ENCODE results near the gene ZNHIT1. TPM values are rescaled to one million over a fixed set of nuclear protein-coding genes. Genes with fewer than 3 reads are reported as not detected.

The ZNHIT1 gene
- polyA plus RNA-seq (2011; rRNA removed): 29.5 and 33.2 TPM in 2 replicates
- polyA plus RNA-seq (2012; cell fraction: cytosol; rRNA removed): 52.6 and 59.5 TPM in 2 replicates
- 44.5 and 56.2 TPM in 2 replicates for polyA plus RNA-seq (2012; cell fraction: nucleus; rRNA removed)
- polyA plus RNA-seq (2017; fragmentation: RNase III; extraction: RNeasy Plus Mini Kit Qiagen cat#74134 plus additional on column Dnase treatment): 55.6 to 56.4 TPM (median 55.9 TPM) in 3 replicates
- 22.7 and 22.8 TPM in 2 replicates for polyA minus RNA-seq (2011; rRNA and poly(A)+ RNA removed)

DNA sequence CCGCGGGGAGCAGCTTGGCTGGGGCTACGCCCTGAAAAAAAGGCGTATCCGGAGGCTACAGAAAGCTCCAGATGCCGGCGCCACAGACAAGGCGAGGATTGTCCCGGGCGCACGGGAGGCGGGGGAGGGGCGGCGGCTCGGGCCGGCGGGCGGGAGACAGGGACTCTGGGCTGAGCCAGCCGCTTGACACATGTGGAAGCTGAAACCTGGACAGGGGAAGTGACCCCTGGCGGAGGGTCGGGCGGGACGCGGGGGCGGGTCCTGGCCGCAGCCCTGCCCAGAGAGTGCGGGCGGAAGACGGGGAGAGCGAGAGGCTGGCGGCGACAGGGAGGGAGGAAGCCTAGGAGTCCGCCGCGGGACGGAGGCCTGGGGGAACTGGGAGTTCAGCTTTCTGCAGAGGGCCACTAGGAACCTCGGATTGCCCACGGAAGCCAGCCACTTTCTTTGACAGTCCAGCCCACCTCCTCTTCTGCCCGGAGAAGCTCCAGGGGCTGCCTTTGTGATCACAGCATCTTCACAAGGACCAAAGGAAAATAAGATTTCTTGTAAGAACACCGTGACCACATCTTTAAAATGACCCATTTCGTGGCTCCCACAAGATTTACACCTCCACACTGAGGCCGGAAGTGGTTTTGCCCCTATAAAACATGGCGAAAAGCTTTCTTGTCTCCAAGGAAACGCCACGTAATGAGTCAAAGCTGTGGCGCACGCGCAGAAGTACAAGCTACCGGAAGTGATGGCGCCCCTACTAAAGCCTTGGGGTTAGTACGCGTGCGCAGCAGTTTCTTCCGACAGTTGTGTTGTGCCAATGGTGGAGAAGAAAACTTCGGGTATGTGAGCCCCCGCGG lies at the start of gene ZNHIT1, which contains the start of gene PLOD3:
Gene ZNHIT1 (plus strand): TSS at position 778 of the 848 bp plus-strand sequence. CDS start 31 bp downstream, at position 809.
Gene PLOD3 (minus strand): TSS at position 194 of the 848 bp plus-strand sequence. CDS start 307 bp downstream, outside the sequence.
- H3K27ac ChIP-seq: peak within 1 kb of the TSS; percentile 90 to 98
- POLR2A ChIA-PET: interaction anchor here (0.6 to 1.7 kb wide), 17 partner anchors 10 to 512 kb away, joined by 3 to 15 read pairs (median 4); partner anchors contain the start of genes FIS1, SRRT, TRIM56 and UFSP1
- peaks cover 17% of the 10 kb centered on the region for H3K4me1 ChIP-seq
- DNase-seq (ENCODE audit: low read depth in 1 of 2, low spot score in 1 of 2) (peak; percentile 98 to 100), FAIRE-seq (peak; percentile 97), ATAC-seq (peak; percentile 92 to 94)
- TF ChIP-seq ZFP36 (IDR thresholded peaks at IDR 0.05; ENCODE audit: borderline replicate concordance, partially characterized antibody): no peak
- TF ChIP-seq FOSL2 (IDR thresholded peaks at IDR 0.05): no peak
- peak; percentile 40 for TF ChIP-seq FOSL2 (CRISPR knock-in tag; IDR thresholded peaks at IDR 0.05)
- TF ChIP-seq HEYL (CRISPR knock-in tag; IDR thresholded peaks at IDR 0.05): no peak
- TF ChIP-seq JUNB (IDR thresholded peaks at IDR 0.05): no peak
- TF ChIP-seq, protein P1, sequence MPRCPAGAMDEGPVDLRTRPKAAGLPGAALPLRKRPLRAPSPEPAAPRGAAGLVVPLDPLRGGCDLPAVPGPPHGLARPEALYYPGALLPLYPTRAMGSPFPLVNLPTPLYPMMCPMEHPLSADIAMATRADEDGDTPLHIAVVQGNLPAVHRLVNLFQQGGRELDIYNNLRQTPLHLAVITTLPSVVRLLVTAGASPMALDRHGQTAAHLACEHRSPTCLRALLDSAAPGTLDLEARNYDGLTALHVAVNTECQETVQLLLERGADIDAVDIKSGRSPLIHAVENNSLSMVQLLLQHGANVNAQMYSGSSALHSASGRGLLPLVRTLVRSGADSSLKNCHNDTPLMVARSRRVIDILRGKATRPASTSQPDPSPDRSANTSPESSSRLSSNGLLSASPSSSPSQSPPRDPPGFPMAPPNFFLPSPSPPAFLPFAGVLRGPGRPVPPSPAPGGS (IDR thresholded peaks at IDR 0.05): peak; percentile 0; the same call in 1 of the 3 replicates
- no peak for TF ChIP-seq CHD4 (IDR thresholded peaks at IDR 0.05; ENCODE audit: borderline replicate concordance)
- peak; percentile 64 for TF ChIP-seq PHF8 (IDR thresholded peaks at IDR 0.05; ENCODE audit: borderline replicate concordance, low read depth)
- TF ChIP-seq, protein P2, sequence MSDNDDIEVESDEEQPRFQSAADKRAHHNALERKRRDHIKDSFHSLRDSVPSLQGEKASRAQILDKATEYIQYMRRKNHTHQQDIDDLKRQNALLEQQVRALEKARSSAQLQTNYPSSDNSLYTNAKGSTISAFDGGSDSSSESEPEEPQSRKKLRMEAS (IDR thresholded peaks at IDR 0.05): peak; percentile 69; the same call in 1 of the 2 replicates
- peak; percentile 57 to 64; a peak in 2 of 5 replicates for TF ChIP-seq JUN (IDR thresholded peaks at IDR 0.05)
- TF ChIP-seq ZNF302 (CRISPR knock-in tag; IDR thresholded peaks at IDR 0.05): no peak
- TF ChIP-seq, protein P3, sequence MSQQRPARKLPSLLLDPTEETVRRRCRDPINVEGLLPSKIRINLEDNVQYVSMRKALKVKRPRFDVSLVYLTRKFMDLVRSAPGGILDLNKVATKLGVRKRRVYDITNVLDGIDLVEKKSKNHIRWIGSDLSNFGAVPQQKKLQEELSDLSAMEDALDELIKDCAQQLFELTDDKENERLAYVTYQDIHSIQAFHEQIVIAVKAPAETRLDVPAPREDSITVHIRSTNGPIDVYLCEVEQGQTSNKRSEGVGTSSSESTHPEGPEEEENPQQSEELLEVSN (IDR thresholded peaks at IDR 0.05; ENCODE audit: borderline replicate concordance, low read depth): peak; percentile 36; the same call in 1 of the 2 replicates
- no peak for TF ChIP-seq MAFK (IDR thresholded peaks at IDR 0.05; ENCODE audit: partially characterized antibody)
- 0 out of 2 replicates have a peak, but pooled peaks have one; percentile 44 for TF ChIP-seq HOXB5 (CRISPR knock-in tag; IDR thresholded peaks at IDR 0.05)
- TF ChIP-seq RCOR1 (IDR thresholded peaks at IDR 0.05; ENCODE audit: low read depth, low read length): no peak
- peak; percentile 73 for TF ChIP-seq POLR2A (IDR thresholded peaks at IDR 0.05; ENCODE audit: low read length)
- H3K9me3 ChIP-seq: no peaks in the 10 kb centered on the region
- peak within 1 kb of the TSS; percentile 91 for H3K4me2 ChIP-seq
- CTCF ChIA-PET: interaction anchor here (0.8 to 6.8 kb wide), 17 partner anchors 10 to 322 kb away, joined by 3 to 49 read pairs (median 6); partner anchors contain the start of genes ACHE, CLDN15, FIS1 and MOGAT3
- H3K4me3 ChIP-seq: peak within 1 kb of the TSS; percentile 97
- WGBS (ENCODE audit: missing lambda C conversion rate): under 1% methylated on average over 32 of the region's 57 CpGs

DNA sequence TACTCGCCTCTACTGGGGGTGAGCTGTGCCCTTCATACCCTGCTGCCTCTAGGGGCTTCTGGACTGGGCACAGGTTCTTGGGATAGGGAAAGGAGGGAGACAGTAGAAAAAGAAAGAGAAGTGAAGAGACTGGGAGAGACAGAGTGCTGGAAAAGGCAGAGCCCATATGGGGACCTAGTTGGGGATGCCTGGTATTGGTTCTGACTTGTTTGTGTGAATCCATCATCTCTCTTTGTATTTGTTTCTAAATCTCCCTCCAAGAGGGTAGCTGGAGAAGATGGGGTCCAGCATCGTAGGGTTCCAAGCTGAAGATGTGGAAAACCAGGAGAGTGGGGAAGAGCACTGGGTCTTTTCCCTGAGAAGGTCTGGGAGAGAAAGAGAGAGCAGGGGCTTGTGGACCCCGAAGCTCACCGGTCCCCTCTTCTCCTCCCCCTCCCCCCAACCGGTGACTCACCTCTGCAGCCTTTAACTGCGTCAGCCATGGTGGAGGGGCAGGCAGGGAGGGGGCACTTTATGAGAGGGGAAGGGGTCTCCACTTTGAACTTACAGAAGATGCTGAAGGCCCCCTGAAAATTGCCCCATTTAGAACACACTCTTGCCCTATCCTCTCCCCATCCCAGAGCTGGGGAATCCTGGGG lies 49.4 kb upstream of the ZNHIT1 start:
- Histone ChIP-seq H3K4me3 (peak overlapping the region; percentile 36; the same call in 1 of the 3 replicates), H3K27ac (peak overlapping the region in 1 of 2 experiments; percentile 53; a peak in 2 of 6 replicates), H3K9me3 (no peaks in the 10 kb centered on the region), H3K4me2 (peak overlapping the region; percentile 98), H3K4me1 (peaks cover 93% of the 10 kb centered on the region)
- 0% methylated on average over 6 of the region's 6 CpGs for WGBS (ENCODE audit: missing lambda C conversion rate)
- FAIRE-seq (no peak), ATAC-seq (no peak), DNase-seq (ENCODE audit: low read depth in 1 of 2, low spot score in 1 of 2) (no peak)
- ChIA-PET POLR2A (interaction anchor here (0.5 to 0.6 kb wide), 3 partner anchors 42 to 173 kb away, joined by 3 to 4 read pairs (median 4); partner anchors contain the start of gene SERPINE1), CTCF (interaction anchor here (0.7 to 2.4 kb wide), 13 partner anchors 11 to 274 kb away, joined by 3 to 16 read pairs (median 4); partner anchors contain the start of genes AP1S1 and NAT16)
- TF ChIP-seq RAD21 (conservative IDR thresholded peaks at IDR 0.05 in 1 of 2, IDR thresholded peaks at IDR 0.05 in 1 of 2) (no peak), ZC3H11A (IDR thresholded peaks at IDR 0.05) (no peak), CEBPB (IDR thresholded peaks at IDR 0.05) (no peak), MAFK (IDR thresholded peaks at IDR 0.05; ENCODE audit: partially characterized antibody) (no peak), FOSL2 (IDR thresholded peaks at IDR 0.05) (no peak), FOSL2 (CRISPR knock-in tag; IDR thresholded peaks at IDR 0.05) (peak; percentile 47), CHD2 (IDR thresholded peaks at IDR 0.05; ENCODE audit: low read length, partially characterized antibody) (no peak), ZFP36 (IDR thresholded peaks at IDR 0.05; ENCODE audit: borderline replicate concordance, partially characterized antibody) (no peak), HDAC2 (IDR thresholded peaks at IDR 0.05) (no peak), JUNB (IDR thresholded peaks at IDR 0.05) (0 out of 2 replicates have a peak, but pooled peaks have one; percentile 18), FOSB (CRISPR knock-in tag; IDR thresholded peaks at IDR 0.05) (no peak), MAZ (IDR thresholded peaks at IDR 0.05; ENCODE audit: borderline replicate concordance, low read depth, low read length) (no peak), POLR2AphosphoS2 (conservative IDR thresholded peaks at IDR 0.05; ENCODE audit: low read length) (no peak)
- TF ChIP-seq, protein P4, sequence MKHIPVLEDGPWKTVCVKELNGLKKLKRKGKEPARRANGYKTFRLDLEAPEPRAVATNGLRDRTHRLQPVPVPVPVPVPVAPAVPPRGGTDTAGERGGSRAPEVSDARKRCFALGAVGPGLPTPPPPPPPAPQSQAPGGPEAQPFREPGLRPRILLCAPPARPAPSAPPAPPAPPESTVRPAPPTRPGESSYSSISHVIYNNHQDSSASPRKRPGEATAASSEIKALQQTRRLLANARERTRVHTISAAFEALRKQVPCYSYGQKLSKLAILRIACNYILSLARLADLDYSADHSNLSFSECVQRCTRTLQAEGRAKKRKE (CRISPR knock-in tag; IDR thresholded peaks at IDR 0.05; ENCODE audit: low read depth): no peak
- TF ChIP-seq, protein P5, sequence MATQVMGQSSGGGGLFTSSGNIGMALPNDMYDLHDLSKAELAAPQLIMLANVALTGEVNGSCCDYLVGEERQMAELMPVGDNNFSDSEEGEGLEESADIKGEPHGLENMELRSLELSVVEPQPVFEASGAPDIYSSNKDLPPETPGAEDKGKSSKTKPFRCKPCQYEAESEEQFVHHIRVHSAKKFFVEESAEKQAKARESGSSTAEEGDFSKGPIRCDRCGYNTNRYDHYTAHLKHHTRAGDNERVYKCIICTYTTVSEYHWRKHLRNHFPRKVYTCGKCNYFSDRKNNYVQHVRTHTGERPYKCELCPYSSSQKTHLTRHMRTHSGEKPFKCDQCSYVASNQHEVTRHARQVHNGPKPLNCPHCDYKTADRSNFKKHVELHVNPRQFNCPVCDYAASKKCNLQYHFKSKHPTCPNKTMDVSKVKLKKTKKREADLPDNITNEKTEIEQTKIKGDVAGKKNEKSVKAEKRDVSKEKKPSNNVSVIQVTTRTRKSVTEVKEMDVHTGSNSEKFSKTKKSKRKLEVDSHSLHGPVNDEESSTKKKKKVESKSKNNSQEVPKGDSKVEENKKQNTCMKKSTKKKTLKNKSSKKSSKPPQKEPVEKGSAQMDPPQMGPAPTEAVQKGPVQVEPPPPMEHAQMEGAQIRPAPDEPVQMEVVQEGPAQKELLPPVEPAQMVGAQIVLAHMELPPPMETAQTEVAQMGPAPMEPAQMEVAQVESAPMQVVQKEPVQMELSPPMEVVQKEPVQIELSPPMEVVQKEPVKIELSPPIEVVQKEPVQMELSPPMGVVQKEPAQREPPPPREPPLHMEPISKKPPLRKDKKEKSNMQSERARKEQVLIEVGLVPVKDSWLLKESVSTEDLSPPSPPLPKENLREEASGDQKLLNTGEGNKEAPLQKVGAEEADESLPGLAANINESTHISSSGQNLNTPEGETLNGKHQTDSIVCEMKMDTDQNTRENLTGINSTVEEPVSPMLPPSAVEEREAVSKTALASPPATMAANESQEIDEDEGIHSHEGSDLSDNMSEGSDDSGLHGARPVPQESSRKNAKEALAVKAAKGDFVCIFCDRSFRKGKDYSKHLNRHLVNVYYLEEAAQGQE (IDR thresholded peaks at IDR 0.05): no peak
